Measurements from ENCODE around the gene NPHP3.
"Not testable (repeated sequence)": the region's sequence is repeated elsewhere in the genome, so short reads cannot be mapped to it uniquely, and the experiment has no call there.

Gene NPHP3

DNA sequence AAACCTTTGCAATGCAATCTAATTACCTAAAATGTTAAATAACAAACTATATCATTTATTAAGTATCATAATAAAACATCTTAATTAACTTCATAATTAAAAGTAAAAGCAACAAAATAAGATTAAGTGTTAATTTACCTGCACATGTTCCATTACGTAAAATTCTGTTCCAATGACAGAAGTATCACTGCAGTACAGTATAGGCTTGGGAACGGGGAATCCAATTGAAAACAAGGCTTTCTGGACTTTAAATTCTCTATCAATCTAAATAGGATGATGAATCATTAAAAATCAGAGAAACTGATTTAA is 79.7 kb downstream of the NPHP3 start:
- DNase-seq (ENCODE audit: low read depth in 4 of 4, low spot score in 1 of 4): no peak

DNA sequence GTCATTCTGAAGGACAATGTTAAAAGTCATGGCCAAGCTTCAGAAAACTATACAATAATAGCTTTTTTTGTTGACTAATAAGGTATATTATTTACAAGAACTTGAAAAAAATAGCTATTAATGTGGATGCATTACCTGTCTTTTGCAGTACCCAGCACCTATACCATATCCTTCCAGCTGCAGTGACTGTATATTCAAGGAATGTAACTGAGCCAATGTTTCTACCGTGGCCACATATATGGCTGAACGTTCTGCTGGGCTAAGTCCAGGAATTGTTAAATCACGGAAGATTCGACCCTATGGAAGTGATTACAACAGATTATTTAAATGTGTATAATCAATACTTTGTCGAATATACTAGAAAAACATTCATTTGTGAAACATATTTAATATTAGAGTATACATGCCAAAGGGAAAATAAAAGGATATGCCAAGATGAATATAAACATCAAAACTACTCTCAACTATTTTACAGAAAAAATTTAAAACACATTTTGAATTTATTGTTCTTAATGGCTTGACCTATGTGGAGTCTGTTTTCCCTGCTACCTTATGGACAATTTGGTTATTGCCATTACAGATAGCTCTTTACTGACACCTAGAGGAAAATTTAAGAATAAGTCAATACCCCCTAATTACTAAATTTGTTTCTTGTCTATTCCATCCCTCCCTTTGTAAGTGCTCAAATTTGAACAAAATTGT is 80.2 kb downstream of the NPHP3 start:
- DNase-seq (ENCODE audit: low read depth in 4 of 4, low spot score in 1 of 4): no peak

DNA sequence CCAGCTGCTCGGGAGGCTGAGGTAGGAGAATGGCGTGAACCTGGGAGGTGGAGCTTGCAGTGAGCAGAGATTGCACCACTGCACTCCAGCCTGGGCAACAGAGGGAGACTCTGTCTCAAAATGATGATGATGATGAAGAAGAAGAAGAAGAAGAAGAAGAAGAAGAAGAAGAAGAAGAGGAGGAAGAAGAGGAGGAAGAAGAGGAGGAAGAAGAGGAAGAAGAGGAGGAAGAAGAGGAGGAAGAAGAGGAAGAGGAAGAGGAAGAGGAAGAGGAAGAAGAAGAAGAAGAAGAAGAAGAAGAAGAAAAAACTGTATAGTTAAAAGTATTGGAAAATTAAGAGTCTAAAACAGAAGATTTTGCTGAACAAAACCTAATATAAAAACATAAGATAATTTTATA is 80.8 kb downstream of the NPHP3 start:
- DNase-seq (ENCODE audit: low read depth in 4 of 4, low spot score in 1 of 4): not testable (repeated sequence)

DNA sequence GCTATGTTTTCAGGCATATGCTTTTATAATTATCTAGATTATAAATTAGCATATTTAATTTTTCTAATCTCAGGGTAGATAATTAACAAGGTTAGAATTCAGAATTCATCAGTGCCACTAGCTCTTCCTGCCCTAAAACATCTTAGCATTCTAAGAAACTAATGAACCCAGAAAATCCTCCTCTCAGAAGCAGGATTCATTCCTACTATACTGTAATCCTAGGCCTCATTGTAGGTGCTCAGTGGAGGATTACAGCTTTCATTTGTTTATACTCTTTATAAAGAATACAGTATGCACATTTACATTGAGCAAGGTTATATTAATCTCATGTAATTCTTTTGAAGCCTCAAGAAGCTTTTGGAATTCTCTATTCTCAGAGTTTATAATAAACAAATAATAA is 83.5 kb downstream of the NPHP3 start:
- DNase-seq (ENCODE audit: low read depth in 4 of 4, low spot score in 1 of 4): no peak

DNA sequence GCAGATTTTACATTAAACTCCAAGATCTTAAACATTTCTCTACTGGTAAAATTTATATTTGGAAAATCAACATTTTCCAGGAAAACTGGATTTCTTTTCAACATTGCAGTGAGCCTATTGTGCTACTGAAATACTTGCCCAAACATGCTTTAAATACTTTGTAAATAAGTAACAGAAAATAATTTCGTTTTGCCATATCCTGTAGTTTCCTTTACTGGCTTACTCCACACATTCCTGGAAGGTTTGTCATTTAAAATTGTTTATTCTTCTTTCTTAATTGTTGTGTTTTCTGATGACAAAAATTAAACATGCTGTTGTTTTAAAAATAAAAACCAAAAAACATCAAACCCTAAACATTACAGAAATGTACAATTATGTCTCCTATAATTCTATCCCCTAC is 84.6 kb downstream of the NPHP3 start:
- no peak for DNase-seq (ENCODE audit: low read depth in 4 of 4, low spot score in 1 of 4)

DNA sequence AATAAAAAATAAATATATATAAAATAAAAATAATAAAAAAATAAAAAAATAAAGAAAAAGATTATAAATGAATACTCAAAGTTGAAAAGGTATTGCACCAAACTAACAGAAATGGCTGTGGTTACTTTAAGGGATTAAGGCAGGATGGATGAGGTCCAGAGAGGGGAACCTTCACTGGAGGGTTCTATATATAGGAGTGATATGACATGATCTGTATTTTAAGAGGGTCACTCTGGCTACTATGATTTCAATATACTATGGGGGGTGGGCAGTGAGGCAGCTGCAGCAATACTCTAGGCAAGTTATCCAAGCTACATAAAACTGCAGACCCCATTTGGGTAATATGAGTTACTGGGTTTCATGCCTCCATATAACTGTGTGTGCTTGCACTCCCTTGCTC is 87.2 kb downstream of the NPHP3 start:
- no peak for DNase-seq (ENCODE audit: low read depth in 4 of 4, low spot score in 1 of 4)
